ENCODE results near the gene OR52E6. TPM values are rescaled to one million over a fixed set of nuclear protein-coding genes. Genes with fewer than 3 reads are reported as not detected.

OR52E6 gene
- total and polyA plus RNA-seq, 2 of the 8 experiments (the other 6 are each of a cell fraction or from before 2014, with no cell fraction given) = 0.14 TPM; not detected in 1

- whole genome bisulfite sequencing, 2 experiments (ENCODE audit: extremely low coverage in 1 of 2, insufficient coverage in 1 of 2, insufficient read length in 1 of 2, insufficient replicate concordance in 2 of 2, low coverage in 1 of 2, low lambda C conversion rate in 2 of 2, missing lambda C conversion rate in 1 of 2) = 65% methylated on average over 4 of the region's 4 CpGs; no CpG with 5 or more reads in 1 of the 2 experiments
- no peaks in the 10 kb centered on the region for H3K79me1 ChIP-seq (ENCODE audit: low read depth, low read length)
- H3K9ac ChIP-seq (replicated peaks in 1 of 4; ENCODE audit: extremely low read depth in 1 of 4, low read depth in 3 of 4, low read length in 3 of 4) = no peak overlapping the region
- H3K56ac ChIP-seq (replicated peaks; ENCODE audit: insufficient read length, low read depth, low read length) = no peak overlapping the region
- no peak overlapping the region for H2AFZ ChIP-seq (ENCODE audit: low read length)
- DNase-seq (ENCODE audit: low read depth in 1 of 2, low spot score in 2 of 2) (no peak), FAIRE-seq (no peak)
- H4K20me1 ChIP-seq (replicated peaks in 1 of 2; ENCODE audit: control insufficient read depth in 1 of 2, insufficient read depth in 2 of 2, low read length in 2 of 2) = no peaks in the 10 kb centered on the region
- no peak overlapping the region for H3K4me3 ChIP-seq (ENCODE audit: extremely low read depth in 1 of 4, insufficient read depth in 2 of 4, low read depth in 3 of 4, low read length in 4 of 4)
- H3K4ac ChIP-seq (replicated peaks; ENCODE audit: insufficient read length, low read depth, low read length) = no peak overlapping the region
- no peak overlapping the region for H2BK15ac ChIP-seq (ENCODE audit: low read length)
- H3K18ac ChIP-seq (ENCODE audit: extremely low read depth, low read length) = no peak overlapping the region
- no peak overlapping the region for H2BK20ac ChIP-seq (ENCODE audit: low read length)
- no peak overlapping the region for H3K14ac ChIP-seq (ENCODE audit: insufficient read length)
- H2BK5ac ChIP-seq (ENCODE audit: low read depth, low read length) = no peak overlapping the region
- POLR2A ChIA-PET (ENCODE audit: partially characterized antibody) = no interaction called here
- no peak overlapping the region for H3K27ac ChIP-seq (ENCODE audit: low read depth, low read length)
- no peak overlapping the region for H4K8ac ChIP-seq (ENCODE audit: extremely low read depth, insufficient read depth, low read length)
- no peaks in the 10 kb centered on the region; a peak in 1 of 8 replicates for H3K36me3 ChIP-seq (ENCODE audit: control insufficient read depth in 2 of 4, insufficient read depth in 4 of 4, low read length in 3 of 4)
- no peak overlapping the region for H2BK12ac ChIP-seq (ENCODE audit: low read depth, low read length)
- H3K79me2 ChIP-seq (ENCODE audit: control insufficient read depth in 1 of 2, insufficient read depth in 2 of 2, low read length in 2 of 2) = no peaks in the 10 kb centered on the region
- no peak overlapping the region for H4K91ac ChIP-seq (replicated peaks; ENCODE audit: insufficient read length, low read length)
- no peak overlapping the region for H2BK120ac ChIP-seq (replicated peaks; ENCODE audit: low read depth, low read length)
- no peak overlapping the region for H2AK5ac ChIP-seq (ENCODE audit: low read depth, low read length)
- H4K5ac ChIP-seq (ENCODE audit: insufficient read length, low read depth, low read length) = no peak overlapping the region
- no peaks in the 10 kb centered on the region; the same call in 1 of the 2 replicates for H3K23me2 ChIP-seq (ENCODE audit: low read depth, low read length)
- no peaks in the 10 kb centered on the region for H3K4me1 ChIP-seq (replicated peaks in 1 of 4; ENCODE audit: control insufficient read depth in 3 of 4, insufficient read depth in 4 of 4, low read length in 3 of 4)
- no peak overlapping the region for H3K23ac ChIP-seq (ENCODE audit: insufficient read length)
- CTCF ChIA-PET (ENCODE audit: partially characterized antibody) = no interaction called here
- no peaks in the 10 kb centered on the region for H3K27me3 ChIP-seq (replicated peaks in 1 of 4; ENCODE audit: control insufficient read depth in 3 of 4, extremely low read depth in 1 of 4, insufficient read depth in 3 of 4, low read length in 3 of 4)
- H3K9me3 ChIP-seq (ENCODE audit: insufficient read depth in 2 of 2, low read depth in 1 of 2, low read length in 1 of 2) = no peaks in the 10 kb centered on the region
- H3K4me2 ChIP-seq (ENCODE audit: insufficient read depth in 1 of 2, low read depth in 2 of 2, low read length in 2 of 2) = no peak overlapping the region
- no peak for TF ChIP-seq KDM1A (IDR thresholded peaks at IDR 0.05; ENCODE audit: borderline replicate concordance, low read length)
- TF ChIP-seq E2F6 (IDR thresholded peaks at IDR 0.05) = no peak
- TF ChIP-seq EGR1 (IDR thresholded peaks at IDR 0.05; ENCODE audit: borderline replicate concordance, low read depth, low read length) = no peak
- no peak for TF ChIP-seq CHD2 (IDR thresholded peaks at IDR 0.05; ENCODE audit: low read length)
- no peak for TF ChIP-seq KDM5A (IDR thresholded peaks at IDR 0.05; ENCODE audit: low read length)
- TF ChIP-seq JUND (IDR thresholded peaks at IDR 0.05; ENCODE audit: low read length) = no peak
- no peak for TF ChIP-seq RXRA (IDR thresholded peaks at IDR 0.05; ENCODE audit: insufficient read depth, low read depth, low read length)
- TF ChIP-seq ATF2 (IDR thresholded peaks at IDR 0.05; ENCODE audit: low read length) = no peak
- no peak for TF ChIP-seq CEBPB (IDR thresholded peaks at IDR 0.05; ENCODE audit: low read depth, low read length)
- TF ChIP-seq BRCA1 (IDR thresholded peaks at IDR 0.05; ENCODE audit: low read depth, low read length) = no peak
- no peak for TF ChIP-seq PHF8 (conservative IDR thresholded peaks at IDR 0.05; ENCODE audit: low read depth, low read length)
- no peak for TF ChIP-seq EZH2 (IDR thresholded peaks at IDR 0.05; ENCODE audit: low read depth, low read length, severe bottlenecking)
Measured at GRCh38 chr11:5815534-5815933, 26.2 kb downstream of the OR52E6 start.
